Embryonic facial prominence (tissue), 1 donor: ENCODE results near the gene PKNOX2.

Experiments used
- DNase-seq: peaks from one replicate; pipeline ENCODE4 v3.0.0-alpha.2; 2016; ENCODE audit errors: extremely low spot score

Gene PKNOX2

GRCh38 chr11:125404811-125405790 lies 240.6 kb downstream of the PKNOX2 start:
- DNase-seq: peak; percentile 18

GRCh38 chr11:125407046-125407445 lies 242.5 kb downstream of the PKNOX2 start:
- no peak for DNase-seq

- DNase-seq: no peak
Measured at GRCh38 chr11:125408311-125408711, 243.8 kb downstream of the PKNOX2 start.

GRCh38 chr11:125410091-125410490 lies 245.5 kb downstream of the PKNOX2 start:
- no peak for DNase-seq

GRCh38 chr11:125412177-125412496 lies 247.6 kb downstream of the PKNOX2 start:
- no peak for DNase-seq

- DNase-seq: no peak
Measured at GRCh38 chr11:125412509-125412908, 248.0 kb downstream of the PKNOX2 start.

DNA sequence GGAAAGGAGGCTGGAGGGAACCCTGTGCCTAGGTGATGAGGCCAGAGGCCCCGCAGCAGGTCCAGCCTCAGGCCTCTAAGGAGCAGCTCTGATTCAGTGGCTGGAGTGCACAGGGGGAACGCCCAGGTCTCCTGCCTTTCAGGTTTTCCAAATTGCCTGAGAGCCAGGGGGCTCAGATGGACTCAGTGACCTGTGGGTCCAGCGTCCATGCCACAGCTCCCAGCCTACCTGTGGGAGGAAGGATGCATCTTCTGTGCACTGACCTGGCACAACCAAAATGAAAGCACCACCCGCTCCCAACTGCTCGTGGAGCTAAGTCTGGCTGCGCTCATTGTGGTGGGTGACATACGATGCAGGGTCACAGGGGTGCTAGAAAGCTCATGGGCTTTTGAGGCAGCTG lies 248.7 kb downstream of the PKNOX2 start:
- no peak for DNase-seq

GRCh38 chr11:125414121-125414520 lies 249.6 kb downstream of the PKNOX2 start:
- DNase-seq: no peak

- no peak for DNase-seq
Measured at GRCh38 chr11:125416981-125417935, 252.7 kb downstream of the PKNOX2 start.

- DNase-seq: no peak
Measured at GRCh38 chr11:125418396-125418795, 253.8 kb downstream of the PKNOX2 start.

- no peak for DNase-seq
Measured at GRCh38 chr11:125422681-125423080, 258.1 kb downstream of the PKNOX2 start.

DNA sequence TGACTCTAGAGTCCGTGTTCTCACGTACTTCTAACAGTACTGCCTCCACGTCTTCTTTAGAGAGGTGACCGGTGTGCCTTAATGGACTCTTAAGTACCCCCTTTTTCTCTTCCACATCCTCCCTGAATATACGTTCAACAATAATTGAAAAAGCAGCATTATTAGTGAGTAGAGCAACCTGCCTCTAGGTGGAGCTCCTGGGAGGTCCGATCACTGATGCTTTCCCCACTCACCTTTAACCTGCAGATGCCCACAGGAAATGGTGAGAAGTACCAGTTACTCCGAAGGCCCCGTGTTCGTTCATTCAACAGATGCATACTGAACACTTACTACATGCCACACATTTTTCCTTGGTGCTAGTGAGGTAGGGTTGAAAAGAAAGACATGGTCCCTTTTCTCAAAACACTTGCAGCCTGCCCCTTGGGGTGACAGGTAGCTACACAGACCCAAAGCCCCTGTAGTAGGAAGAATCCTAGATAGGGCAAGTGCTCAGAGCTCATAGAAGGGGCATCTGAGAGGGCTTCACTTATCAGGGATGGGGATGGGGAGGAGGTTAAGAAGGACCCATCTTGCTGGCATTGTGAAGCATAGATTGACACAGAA lies 258.8 kb downstream of the PKNOX2 start:
- no peak for DNase-seq

DNA sequence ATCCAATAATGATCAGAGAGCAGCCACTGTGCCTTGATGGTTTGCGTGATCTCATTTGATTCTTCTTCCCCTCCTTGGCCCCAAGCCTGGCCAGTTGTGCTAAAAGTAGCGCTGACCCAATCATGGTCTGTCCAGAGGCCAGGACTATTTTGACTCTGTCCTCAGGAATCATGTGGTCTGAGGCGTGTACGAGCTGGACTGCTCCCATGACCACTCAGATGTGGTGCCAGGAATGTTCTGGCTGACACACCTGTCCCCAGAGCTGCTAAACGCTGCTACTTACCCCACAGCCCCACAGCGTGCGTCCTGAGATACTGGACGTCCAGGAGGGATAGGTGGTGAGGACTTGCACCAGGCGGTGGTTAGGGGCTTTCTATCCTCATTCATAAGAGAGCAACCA lies 261.1 kb downstream of the PKNOX2 start:
- no peak for DNase-seq

DNA sequence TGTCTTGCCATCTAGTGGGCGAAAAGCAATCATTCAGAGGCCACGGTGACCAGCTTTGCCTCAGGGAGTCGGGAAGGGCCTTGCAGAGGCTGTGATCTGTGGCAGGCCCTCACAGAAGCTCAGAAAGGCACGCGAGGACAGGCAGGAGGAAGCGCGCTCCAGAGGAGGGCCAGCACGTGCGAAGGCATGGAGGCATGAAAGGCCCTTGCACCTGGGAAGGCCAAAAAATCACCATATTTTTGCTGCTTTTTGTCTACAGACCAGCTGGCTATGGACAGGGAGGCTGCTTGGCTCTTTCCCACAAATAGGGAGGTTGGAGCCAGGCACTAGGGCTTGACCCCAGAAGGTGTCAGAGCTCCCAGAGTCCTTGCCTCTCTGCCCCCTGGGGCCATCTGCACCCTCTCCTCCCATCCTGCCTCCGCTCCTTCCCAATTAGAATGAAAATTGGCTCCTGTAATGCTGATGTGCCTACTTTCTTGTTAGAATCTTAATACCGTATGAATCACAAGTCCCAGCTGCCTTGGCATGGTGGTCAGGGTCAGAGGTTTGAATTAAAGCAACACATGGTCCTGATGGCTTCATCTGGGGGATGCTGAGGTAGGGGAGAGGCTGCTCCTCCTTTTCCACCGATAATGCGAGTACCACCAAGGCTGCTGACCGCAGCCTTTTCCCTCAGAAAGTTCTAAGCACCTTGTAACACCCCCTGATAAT lies 262.4 kb downstream of the PKNOX2 start:
- no peak for DNase-seq

- no peak for DNase-seq
Measured at GRCh38 chr11:125428486-125429173, 264.1 kb downstream of the PKNOX2 start.

DNA sequence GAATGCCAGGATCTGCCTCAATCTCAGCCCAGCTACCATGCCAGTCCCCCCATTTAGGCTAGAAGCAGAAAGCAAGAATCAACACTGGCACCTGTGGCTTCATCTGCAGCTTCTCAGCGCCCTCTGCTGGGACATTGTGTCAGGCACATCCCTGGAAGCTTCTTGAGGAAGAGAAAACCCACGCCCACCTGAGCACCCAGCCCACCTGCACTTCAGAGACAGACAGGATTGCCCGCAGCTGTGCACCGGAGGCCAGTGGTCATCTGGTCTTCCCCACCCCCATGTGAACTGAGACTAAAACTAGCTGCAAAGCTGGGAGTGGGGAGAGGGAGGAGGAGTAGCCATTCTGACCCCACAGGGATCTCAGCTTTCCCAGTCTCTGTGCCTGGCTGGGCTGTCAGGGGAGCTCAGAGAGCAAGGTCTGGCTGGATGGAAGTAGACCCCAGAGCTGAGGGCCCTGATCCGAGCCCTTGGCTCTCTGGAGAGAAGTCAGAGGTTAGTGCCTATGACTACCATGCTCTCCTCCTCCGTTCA lies 264.7 kb downstream of the PKNOX2 start:
- peak; percentile 30 for DNase-seq

- no peak for DNase-seq
Measured at GRCh38 chr11:125429807-125430678, 265.5 kb downstream of the PKNOX2 start.

GRCh38 chr11:125431009-125431408 lies 266.5 kb downstream of the PKNOX2 start:
- no peak for DNase-seq

DNA sequence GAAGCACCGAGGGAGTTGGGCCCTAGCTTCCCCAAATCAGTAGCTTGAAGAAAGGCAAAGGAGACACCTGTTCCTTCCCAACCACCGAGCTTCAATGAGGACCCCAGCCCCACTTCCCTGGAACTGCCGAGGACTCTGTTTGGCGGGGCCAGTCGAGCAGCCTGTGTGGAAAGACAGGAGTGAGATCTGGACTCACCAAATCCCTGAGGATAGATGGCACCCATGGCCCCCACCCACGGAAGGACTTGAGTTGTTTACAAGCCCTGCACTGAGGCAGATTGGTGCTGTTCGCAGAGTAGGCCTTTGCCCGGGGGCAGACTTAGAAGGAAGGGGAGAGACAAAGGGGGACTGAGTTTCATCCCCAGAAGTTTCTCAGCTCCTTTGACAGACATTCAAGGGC lies 266.9 kb downstream of the PKNOX2 start:
- DNase-seq: no peak
